Femur (tissue), 1 donor: ENCODE measurements around the gene MTUS2.

Source experiments
- DNase-seq: peaks from one replicate; pipeline ENCODE4 v3.0.0-alpha.2; 2017

Gene MTUS2

DNA sequence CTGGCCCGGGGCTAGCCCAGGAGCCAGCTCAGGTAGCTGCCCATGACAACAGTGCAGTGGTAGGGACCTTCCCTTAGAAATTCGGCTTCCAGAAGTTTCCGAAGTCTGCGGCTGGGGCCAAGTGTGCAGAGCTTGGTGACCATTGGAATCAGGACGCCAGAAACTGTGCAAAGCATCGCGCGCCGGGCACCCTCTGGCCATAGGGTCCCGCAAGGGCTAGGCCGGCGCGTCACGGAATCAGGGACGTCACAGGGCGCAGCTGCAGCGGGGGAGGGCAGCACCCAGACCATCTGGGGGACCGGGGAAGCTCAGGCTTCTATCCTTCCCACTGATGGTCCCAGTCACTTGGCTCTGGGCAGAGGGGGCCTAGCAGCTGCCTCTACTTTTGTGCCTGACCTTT is 219.1 kb downstream of the MTUS2 start:
- DNase-seq, result no peak

DNA sequence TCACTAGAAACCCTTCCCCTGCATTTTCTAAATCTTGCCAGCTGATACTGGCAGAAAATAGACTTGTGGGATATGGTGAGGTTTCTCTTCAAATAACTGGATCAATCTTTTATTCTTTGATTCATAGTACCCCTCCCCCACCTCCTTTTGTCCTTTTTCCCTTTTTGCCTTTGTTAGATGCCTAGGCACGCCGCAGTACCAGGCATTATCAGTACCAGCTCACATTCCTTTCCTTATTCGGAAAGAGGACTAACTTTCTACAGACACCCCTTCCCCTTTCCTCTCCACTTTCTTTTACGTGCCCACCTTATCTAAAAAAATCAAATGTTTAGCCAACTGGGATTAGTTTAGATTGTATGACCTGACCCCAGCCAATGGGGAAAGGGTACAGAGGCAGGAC is 226.4 kb downstream of the MTUS2 start:
- DNase-seq, result no peak

DNA sequence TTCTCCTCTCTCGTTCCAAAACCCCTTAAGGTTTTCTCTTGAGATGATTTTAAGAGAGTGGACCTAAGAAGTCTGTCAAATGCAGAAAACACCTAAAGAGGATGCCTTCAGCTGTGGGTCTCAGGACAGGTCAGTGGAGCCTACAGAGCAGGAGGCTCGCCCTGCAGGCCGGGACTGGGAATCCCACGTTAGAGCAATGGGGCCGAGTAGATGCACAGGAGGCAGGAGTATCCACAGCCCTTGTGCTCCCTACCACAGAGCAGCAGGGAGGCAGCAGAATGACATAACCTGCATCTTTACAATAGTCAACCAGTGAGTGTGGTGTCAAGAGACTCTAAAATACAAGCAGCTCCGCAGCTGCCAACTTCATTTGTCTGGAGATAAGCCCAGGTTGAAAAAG is 229.4 kb downstream of the MTUS2 start:
- no peak for DNase-seq

DNA sequence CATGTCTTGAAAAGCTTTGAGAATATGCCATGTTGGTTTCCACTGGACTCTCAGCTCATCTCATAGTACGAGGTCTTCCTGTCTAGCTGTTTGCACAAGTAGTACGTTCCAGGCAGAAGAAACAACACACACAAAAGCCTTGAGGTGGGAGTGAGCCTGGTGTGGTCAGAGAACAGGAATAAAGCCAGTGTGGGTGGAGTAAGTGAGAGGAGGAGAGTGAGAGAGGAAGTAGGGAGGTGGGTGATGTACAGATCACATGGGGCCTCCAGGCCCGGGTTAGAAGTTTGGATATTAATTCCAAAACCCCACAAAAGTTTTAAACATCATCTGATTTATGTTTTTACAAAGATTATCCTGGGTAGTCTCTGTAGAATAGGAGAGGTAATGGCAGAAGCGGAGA is 230.6 kb downstream of the MTUS2 start:
- DNase-seq, result no peak

DNA sequence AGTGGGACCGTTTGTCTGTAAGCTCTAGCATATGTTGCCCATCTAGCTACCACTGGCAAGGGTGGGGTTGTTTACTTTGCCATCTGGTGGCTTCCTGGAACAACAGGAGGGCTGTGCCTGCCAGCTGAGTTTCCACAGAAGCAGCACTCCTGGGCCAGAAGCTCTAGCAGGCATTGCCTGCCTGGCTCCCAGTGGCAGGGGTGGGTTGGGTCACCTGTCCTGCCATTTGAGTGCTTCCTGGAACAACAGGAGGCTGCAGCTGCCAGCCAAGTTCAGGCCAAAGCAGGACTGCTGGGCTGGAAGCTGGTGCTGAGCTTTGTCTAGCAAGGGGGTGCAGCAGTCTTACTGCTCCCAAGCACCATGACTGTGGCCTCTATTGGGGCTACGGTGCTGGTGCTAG is 239.7 kb downstream of the MTUS2 start:
- no peak for DNase-seq

DNA sequence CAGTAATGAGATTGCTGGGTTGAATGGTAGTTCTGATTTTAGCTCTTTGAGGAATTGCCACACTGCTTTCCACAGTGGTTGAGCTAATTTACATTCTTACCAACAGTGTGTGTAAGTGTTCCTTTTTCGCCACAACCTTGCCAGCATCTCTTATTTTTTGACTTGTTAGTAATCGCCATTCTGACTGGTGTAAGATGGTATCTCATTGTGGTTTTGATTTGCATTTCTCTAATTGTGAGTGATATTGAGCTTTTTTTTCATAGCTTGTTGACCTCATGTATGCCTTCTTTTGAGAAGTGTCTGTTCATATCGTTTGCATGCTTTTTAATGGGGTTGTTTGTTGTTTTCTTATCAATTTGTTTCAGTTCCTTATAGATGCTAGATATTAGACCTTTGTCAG is 245.0 kb downstream of the MTUS2 start:
- DNase-seq, result no peak

DNA sequence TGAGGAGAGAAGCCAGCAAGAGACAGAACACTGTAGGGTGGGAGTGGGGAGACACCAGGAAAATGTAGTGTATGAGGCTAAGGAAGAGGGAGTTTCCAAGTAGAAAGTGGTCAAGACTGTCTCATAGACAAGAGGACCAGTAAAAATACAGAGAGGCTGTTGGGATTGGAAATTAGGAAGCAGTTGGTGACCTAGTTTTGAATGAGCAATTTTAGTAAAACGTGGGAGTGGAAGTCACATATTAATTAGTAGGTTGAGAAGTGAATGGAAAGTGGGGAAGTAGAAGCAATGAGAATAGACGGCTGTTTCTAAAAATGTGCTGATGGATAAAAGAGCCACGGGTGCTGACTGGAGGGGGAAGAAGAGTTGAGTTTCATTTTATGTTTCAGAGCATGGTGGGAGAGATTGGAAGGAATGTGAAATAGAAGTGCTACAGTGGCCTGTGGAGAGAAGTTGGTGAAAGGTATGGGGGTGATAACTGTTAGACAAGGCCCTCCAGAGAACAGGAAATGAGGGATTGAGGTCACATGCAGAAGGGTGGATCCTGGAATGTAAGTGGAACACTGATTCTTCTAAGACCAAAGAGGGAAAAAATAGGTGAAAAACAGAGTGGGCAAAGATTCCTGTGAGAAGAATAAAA is 247.3 kb downstream of the MTUS2 start:
- DNase-seq, result no peak

DNA sequence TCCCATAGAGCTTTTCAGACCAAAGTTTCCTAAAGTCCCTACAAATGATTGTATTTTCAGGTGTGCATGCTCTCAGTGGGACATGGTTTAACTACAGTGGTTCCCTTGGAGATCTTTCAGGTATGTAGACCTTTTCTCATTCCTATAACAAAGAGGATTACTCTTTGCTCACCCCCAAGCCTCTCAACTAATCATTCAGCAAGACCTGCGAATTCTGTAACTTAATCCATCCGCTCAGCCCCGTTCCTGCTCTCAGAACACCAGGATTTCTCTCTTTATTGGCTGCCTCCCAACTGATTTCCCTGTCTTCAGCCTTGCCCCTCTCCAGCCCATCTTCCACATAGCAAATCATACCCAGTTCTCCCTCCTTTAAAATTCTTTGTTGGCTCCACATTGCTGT is 253.6 kb downstream of the MTUS2 start:
- no peak for DNase-seq

DNA sequence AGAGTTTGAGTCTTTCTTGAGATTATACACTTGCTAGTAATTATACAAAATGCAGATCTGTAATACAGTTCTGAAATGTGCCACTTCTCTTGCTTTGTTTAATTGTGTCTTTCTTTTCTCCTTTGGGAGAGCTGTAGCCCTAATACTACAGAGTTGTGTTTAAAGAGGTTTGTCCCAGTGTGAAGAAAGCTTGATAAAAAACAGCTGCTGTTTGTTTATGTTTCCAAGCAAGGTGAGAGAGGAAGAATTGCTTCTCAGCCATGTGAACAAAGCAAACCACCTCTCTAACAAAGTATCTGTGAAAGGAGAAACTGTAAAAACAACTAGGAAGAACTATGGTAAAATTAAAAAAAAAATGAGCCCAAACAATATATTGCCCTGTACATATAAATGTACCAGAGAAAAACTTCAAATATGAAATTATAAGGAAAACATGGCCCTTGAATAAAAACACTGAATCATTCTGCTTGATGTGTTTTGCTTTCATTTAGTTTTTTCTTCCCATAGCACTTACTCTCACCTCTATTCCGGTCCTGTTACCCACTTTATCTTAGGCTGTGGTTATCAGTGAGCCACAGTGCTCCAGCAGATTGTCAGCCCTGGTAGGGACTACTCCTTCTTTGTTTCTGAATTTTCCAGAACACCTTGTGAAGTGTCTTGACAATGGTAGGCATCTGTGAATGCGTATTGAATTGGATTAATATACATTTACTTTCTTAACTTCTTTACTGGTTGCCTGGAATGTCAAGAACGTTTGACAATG is 257.1 kb downstream of the MTUS2 start:
- DNase-seq, result no peak

DNA sequence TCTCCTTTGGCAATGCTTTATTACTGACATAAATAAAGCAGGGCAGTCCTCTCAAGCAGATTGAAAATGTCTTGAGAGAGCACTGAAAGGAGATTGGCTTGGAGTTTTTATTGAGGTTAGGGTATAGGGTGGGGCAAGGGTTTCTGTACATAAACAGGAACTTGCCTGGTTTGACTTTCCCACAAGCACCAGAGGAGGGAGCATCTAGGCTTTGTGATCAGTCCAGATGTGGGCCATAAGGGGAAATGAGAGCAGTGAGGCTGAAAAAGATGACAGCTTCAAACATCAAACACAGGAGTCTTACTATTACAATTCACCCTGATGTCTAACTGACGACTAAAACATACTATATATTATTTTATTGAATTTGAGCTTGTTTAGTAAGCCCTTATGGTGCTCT is 260.9 kb downstream of the MTUS2 start:
- DNase-seq, result no peak

DNA sequence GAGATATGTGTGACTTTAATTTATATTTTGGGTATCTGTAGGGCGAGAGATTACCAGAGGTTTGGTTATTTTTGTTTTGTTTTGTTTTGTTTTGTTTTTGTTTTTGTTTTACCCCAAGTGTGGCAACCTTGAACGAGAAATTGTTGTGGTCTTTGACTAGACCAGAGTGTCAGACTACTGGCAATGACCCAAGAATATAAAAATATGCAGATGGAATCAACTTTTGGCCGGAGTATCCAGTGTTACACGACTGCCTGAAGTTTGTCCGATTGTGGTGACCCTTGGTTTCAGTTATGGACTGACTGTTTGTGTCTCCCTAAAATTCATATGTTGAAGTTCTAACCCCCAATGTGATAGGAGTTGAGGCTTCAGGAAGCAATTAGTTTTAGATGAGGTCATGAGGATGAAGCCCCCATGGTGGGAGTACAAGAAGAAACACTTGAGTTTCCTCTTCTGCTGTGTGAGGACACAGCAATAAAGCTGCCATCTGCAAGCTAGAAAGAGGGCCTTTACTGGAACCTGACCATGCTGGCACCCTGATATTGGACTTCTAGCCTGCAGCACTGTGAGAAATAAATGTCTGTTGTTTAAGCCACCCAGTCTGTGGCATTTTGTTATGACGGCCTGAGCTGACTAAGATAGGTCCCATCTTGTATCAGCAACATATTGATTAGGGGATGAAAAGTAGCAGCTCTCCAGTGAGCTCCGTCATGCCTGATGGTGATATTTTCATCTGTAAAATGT is 261.7 kb downstream of the MTUS2 start:
- DNase-seq, result no peak

DNA sequence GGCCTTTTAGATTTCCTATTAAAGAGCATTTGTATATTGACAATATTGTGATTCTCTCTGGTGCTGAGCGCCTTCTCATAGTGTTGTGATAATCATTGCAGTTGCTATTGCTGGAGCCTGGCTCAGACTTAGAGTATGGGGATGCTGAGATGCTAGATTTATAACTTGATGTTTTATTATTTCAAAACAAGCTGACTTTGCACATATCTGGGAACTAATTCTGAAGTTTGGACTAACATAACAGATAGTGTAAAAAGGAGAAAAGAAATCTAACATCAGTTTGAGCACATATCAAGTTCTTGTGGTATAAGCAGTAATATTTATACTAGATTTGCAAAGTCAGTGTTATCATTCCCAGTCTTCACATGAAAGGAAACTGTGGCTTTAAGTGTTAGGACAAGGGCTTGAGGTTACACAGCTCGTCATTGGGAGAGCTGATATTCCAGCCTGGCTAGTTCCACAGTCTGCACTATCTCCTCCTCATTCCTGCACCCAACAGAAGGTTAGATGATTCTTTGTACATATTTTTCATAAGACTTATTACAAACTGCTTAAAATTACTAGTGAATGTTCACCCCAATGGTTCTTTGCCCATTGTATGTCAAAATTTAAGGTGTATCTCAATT is 279.8 kb downstream of the MTUS2 start:
- DNase-seq, result no peak

DNA sequence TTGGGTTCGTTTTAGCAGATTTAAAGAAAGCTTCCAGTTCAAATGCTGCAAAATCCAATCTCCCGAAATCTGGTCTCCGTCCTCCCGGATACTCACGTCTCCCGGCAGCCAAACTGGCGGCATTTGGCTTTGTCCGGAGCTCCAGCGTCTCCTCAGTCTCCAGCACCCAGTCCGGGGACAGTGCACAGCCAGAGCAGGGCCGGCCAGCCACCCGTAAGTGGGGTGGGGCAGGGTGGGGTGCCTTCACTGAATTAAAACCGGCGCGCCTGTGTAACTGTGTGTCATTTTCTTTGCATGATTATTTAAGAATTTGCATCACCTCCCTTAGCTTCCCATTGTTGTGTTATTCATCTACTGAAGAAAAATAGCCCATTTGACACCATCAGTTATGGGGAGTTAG is 280.6 kb downstream of the MTUS2 start:
- DNase-seq, result no peak

DNA sequence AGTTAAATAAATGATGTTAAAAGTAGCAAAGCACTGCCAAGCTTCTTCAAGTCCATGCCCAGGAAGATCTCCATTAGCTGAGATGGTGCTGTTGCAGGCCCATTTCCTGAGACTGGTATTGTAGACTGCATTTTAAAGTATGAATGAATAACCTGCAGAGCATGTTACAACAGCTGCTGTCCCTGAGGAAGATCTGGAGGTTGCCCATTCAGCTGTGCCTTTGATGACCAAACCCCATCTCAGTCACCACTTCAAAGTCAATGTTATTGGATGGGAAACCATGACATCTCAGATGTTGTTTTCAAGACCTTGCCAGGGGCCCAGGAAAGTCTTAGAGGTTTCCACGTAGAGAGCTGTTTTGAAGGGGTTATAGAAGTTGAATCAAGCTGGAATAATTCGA is 281.3 kb downstream of the MTUS2 start:
- DNase-seq, result no peak

DNA sequence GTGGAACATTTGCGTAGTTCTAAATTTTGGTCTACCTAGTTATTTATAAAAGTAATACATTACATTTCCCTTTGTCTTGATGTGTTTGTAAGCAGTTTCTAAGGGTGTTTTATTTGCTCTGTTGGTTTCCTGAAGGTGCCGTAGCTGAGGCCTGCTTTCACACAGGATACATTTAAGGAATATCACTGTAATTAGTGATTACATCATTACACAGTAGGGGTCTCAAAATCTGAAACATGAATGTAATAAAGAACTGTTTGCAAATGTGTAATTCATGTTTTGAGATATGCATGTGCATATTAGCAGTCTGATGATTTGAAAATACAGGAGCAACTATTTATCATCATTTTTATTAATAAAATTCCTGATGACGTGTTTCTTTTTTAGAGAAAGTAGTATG is 281.8 kb downstream of the MTUS2 start:
- DNase-seq, result no peak

DNA sequence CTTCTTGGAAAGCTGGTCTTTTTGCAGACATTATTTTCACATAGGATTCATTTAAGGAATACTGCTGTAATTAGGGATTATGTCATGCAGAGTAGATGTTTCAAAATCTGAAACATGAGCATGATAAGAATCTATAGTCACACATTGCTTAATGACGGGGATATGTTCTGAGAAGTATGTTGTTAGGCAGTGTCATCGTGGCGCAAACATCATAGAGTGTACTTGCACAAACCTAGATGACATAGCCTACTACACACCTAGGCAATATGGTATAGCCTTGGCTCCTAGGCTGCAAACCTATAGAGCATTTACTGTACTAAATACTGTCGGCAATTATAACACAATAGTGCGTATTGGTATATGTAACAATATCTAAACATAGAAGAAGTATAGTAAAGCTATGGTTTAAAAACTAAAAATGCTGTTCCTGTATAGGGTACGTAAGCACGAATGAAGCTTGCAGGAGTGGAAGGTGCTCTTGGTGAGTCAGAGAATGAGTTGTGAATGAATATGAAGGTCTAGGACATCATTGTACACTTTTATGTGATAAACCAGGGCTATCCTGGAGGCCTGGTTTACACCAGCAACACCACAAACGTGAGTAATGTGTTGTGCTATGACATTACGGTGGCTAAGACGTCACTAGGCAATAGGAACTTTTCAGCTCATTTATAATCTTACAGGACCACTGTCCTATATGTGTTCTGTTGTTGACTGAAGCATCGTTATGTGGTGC is 283.1 kb downstream of the MTUS2 start:
- no peak for DNase-seq

DNA sequence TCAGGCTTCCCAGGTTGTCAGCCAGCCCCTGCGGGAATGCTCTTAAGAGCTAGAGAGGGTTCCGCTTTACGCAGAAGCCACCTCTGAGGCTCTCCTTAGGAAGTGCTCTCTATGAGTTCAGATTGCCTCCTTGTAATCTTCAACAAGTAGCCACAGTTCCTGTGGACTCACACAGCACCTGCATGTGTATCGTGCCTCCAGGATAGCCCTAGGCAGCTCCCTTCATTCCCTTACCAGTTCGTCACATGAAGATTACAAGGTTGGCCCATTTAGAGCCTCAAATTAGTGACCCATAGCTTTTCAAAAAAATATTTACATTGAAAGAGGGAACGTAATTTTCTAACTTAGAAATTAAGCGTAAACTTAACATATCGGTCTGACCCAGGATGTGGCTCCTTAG is 284.3 kb downstream of the MTUS2 start:
- no peak for DNase-seq

DNA sequence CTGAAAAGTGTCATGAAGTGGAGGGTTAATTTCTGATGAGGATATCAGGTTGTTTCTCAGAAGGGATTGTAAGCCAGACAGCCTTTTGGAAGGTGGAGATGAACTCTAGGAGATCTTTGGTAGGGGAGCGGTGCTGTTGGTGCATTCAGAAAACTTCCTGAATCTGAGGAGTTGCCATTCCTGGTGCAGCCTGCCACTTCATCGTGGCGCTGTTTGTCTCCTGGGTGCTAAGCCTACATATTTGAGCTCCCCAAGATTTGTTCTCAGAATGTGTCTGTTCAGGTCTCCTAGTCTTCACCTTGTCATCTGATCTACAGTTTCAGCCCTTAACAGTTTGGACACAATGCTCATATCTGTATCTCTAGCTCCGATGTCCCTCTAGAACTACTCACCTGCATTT is 285.6 kb downstream of the MTUS2 start:
- DNase-seq, result no peak

DNA sequence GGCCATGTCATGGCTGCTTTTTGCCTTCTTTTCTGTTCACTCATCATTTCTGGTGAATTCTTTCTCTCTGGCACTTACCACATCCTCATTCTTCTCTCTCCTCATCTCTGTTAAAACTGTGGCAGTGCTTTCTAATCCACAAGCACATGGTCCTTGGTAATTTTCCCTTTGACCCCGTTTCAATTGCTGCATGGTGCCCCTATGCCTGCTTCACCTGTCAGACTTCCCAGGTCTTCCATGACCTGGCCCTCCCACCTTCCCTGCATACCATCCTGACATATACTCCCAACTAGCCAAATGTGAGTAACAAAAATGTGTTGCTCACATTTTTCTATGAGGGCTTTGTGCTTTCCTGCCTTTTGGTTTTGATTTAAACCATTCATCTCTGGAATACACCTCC is 286.5 kb downstream of the MTUS2 start:
- no peak for DNase-seq

DNA sequence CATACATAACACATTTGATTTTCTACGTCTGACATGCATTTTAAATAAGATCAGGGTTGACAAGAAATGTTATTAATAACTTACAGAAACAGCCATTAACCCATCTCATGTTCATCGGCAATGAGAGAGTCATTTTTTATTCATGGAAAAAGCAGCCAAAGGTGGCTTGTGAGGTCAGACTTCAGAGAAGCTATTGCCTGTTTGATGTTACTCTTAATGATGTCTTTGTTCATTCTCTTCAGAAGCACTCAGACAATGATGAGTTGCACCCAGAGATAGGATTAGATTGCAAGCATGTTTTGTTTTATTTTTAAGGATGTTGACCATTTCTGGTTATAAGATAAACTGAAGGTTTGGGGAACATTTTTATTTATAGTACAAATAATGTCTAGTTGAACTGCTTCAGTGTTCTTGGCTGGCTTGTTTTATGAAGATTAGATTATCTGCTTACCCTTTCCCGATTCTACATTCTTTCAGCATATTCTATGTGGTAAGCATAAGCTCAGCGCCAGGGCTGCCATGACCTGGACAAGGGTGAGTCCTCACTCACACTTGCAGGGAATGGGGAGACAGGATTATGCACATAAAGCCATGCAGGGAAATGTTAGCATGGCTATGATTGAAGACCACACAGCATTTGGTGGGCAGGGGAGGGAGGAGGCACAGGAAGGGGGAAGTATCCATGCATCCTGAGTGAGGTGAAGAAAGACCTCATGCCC is 288.1 kb downstream of the MTUS2 start:
- DNase-seq, result no peak

DNA sequence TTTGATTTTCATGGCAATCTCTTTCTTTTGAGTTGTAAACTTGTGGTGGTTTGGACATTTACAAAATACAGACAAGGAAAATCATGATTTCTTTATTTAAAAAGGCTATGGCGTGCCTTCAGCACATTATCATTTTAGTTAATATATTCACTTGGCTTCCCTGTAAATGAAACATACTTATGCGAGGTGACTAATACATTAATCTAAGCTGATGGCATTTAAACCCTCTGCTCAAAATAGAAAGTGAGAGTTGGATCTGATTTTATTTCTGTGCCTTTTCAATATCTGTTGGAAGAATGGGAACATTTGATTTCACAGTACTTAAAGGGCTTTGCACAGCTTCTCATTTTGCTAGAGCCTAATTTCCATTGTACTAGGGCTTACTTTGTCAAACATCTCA is 289.8 kb downstream of the MTUS2 start:
- DNase-seq, result no peak

DNA sequence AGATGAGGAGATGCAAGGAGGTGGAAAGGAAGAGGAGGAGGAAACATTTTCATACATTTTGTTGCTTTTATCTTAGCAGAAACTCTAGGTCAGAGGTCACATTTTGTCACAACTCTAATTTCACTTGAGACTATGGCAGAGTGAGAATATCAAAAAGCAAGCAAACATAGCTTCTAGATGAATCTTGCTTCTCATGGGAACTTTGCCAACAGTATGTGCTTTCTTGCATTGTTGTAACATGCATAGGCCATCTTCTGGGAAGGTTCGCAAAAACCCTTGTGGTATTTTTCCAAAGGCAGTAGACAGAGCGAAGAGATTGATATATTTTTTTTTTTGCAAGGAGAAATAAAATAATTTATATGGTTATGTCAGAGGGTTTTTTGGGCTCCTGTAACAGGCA is 291.3 kb downstream of the MTUS2 start:
- no peak for DNase-seq
